Activated CD4-positive, alpha-beta T cell treated with anti-CD3 and anti-CD28 coated beads, Interleukin-2, amount 50 U/mL, for 48 hours (primary cell): ENCODE measurements around the gene E2F1.

Experiments
- DNase-seq, 2 experiments: peaks; one replicate each; pipeline ENCODE4 v3.0.0-alpha.2; 2020

Gene E2F1

DNA sequence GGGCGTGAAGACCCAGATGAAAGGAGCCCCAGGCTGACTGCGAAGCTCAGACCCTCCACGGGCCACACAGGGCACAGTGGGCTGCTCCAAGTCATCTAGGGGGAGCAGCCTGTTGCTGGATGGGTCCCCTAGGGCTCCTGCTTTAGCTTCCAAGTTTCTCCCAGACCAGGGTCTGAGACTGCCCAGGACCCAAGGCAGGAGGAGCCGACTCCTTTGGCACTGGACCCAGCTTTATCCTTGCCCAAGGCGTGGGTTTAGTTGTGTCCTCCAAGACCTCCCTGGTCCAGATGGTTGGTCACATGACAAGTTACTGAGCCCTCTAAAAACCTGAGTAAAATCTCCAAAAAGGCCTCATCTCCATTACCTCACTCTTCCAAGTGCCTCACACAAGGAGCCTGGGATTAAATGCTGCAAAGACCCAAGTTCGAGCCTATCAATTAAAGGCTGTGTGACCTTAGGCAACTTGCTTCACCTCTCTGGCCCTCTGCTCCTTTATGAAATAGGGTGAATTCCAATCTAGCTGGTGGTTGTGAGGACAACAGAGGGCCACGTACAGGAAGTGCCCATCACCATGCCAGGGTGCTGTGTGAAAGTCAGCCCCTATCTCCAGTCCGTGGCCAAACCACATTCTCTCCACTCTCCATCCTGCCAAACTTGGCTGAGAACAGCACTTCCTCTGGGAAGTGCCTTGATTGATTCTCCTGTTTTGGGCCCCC lies 14.5 kb downstream of the E2F1 start:
- DNase-seq, result no peak

DNA sequence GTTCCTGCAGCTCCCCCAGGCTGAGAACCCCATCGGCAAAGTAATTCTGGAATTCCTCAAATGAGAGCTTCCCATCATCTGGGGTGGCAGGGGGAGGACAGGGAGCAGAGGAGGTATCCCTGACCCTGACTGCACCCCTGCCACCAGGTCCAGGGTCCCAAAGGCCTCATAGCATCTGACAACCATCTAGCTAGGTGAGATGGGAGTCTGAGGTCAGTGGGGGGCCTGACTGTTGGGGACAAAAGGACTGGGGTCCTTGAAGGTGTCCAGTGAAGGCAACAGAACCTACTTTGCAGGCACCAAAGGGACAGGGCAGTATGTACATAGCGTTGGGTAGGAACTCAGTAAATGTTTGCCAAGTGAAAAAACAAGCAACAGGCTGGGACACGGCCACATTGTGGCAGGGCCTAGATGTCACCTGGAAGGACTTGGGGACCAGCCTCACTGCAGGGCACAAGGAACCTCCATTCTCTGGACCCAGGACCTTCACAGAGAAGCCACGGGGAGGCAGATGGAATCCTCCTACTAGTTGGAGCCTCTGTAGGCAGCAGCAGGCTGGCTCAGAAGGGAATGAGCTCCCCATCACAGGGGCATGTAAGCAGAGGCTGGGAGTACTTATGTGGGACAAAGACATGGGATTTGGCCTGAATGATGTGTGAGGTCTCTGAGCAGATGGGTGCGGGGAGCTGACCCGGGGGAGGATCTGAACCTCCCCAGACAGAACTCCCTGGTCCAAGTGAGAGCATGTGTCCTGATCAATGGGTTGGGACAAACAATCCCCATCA lies 15.3 kb downstream of the E2F1 start:
- no peak for DNase-seq

DNA sequence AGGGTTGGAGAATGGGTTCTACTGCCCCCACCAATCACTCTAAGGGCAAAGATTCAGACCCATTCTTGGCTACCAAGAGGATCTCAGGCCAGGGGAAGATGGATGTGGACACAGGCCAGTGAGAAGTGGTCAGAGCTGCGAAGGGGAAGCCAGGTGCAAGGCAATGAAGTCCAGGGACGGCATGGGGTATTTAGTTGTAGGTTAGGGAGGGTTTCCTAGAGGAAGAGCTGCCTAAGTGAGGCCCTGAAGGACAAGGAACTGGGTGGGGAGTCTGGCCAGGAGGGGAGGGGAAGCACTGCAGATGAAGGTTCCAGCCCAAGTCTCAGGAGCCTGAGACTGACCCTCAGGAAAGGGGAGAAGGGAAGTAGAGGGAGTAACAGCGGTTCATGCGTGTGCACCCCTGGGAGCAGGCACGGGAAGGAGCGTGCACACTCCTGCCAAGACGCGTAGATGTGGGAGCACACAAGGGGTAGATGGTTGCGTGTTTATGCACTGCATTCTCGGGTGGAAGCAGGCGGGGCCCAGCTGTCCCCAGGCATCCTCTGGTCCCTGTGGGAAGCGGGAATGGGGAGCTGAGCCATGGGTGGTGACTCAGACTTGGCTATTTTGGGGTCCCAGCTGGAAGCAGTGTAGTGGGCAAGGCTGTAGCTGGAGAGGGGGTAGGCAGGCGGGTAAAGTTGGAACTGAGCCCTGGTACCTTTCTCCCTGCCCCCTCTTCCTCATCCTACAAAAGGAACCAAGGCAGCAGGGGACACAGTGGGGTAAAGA lies 16.1 kb downstream of the E2F1 start:
- DNase-seq, result no peak

DNA sequence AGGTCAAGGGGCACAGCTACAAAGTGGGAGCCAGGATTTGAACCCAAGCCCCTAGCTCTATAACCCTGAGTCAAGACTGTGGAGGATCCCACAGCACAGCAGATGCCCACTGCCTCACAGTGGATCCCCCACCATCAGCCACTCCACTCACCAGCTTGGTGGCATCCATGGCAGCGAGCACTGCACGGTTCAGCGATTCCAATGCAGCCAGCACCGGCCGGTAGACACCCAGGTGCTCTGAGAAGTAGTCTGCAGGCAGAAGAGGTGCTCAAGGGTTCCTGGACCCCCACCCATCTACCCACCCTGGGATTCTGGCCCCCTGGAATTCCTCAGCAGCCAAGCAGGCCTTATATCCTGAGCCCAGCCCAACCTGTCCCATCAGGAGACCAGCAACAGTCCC lies 17.0 kb downstream of the E2F1 start:
- no peak for DNase-seq

DNA sequence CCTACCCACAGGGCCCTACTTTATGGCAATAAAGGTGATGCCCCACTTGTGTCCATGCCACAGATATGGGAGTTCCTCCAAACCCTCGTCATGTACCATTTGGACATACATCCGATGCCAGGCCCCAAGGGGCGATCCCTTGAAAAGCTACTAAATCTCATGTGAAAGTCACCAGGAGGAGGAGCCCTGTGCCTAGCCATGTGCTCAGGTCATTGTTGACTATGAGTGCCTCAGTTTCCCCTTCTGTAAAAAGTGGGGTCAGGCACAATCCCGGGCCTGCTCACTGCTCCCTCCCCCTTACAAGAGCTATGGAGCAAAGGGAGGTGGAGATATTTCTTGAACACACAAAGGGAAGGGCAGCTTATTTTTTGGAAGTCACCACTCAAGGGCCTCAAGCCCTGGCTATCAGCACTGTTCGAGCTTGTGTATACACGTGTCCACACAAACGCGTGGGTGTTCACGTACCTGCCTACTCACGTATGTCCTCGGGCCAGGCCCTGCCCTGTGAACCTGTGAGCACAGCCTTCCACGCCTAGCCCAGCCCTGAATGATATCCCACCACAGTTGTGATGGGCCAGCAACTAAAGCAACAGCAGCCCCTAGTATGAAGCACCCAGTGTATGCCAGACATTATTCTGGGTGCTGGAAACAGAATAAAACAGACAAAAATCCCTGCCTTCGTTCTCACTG lies 17.6 kb downstream of the E2F1 start:
- DNase-seq, result no peak

DNA sequence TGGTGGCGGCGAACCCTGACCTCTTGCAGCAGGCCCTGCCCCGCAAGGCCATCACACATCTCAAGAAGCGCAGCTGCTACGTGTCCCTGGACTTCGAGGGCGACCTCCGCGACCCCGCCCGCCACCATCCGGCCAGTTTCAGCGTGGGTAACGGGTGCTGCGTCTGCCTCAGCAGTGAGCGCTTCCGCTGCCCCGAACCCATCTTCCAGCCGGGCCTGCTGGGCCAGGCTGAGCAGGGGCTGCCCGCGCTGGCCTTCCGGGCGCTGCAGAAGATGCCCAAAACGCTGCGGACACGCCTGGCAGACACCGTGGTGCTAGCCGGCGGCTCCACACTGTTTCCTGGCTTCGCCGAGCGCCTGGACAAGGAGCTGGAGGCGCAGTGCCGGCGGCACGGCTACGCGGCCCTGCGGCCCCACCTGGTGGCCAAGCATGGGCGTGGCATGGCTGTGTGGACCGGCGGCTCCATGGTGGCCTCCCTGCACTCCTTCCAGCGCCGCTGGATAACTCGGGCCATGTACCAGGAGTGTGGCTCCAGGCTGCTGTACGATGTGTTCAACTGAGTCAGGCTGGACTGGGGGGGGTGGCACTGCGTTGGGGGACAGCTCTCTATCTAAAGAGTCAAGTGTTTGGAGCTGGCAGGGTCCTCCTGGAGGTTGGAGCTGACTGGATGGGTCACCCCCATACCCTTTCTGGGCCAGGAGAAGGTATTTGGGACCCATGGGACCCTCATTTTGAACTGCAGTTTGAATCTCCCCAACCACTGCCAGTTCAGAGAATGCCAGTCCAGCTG lies 18.3 kb downstream of the E2F1 start:
- DNase-seq, result peak; percentile 80 to 84

DNA sequence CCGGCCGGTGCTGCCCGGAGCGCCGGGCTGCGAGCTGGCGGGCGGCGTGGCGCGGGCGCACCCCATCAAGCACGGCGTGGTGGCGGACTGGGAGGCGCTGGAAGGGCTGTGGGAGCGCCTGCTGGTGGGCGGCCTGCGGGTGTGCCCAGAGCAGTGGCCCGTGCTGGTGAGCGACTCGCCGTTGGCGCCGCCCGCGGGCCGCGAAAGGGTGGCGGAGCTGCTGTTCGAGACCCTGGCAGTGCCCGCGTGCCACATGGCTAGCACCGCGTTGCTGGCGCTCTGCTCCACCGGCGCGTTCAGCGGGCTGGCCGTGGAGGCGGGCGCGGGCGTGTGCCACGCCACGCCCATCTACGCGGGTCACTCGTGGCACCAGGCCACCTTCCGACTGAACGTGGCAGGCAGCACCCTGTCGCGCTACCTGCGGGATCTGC lies 18.9 kb downstream of the E2F1 start:
- peak; percentile 53 to 62 for DNase-seq

DNA sequence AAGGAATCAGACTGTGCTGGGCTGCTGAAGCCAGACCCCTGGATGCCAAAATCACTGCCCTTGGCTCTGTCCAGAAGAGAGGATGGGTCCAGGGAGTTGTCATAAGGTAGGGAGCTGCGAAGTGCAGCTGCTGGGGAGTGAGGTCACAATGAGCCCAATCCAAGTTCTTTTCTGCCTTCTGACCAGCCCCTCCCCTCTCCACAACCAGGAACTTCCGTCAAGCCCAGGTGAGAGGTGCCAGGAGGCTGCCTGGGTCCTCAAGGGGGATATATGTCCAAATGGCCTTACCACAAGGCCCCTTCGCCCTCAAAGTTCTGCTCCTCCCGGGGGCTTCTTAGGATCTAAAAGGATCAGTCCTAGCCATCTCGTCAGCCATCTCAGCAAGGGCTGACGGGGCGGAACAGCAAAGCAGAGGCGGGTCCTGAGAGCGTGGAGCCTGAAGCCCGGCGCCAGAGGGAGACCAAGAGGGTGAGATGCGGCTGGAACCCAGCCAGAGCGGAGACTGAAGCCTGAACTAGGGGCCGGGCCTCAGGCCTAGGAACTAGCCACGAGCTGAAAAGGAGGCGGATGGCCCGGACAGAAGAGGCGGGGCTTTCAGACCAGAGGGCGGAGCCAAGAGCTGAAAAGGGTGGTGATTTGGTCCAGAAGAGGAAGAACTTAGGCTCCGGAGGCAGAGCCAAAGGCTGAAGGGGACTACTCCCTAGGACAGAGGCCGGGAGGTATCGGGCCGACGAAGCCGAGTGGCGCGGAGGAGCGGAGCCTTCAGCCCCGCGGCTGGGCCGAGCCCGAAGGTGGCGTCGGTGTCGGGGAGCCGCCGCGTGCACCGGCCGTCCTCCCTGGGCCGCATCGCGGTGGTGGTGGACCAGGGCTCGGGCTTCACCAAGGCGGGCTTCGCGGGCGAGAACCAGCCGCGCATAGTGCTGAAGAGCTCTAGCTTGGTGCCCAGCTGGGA lies 19.6 kb downstream of the E2F1 start, which contains the start of gene ACTL10:
TSS of gene ACTL10 (plus strand) at position 651 of the 952 bp plus-strand sequence. CDS start 555 bp downstream, outside the sequence.
- DNase-seq, result peak; percentile 94 to 96

DNA sequence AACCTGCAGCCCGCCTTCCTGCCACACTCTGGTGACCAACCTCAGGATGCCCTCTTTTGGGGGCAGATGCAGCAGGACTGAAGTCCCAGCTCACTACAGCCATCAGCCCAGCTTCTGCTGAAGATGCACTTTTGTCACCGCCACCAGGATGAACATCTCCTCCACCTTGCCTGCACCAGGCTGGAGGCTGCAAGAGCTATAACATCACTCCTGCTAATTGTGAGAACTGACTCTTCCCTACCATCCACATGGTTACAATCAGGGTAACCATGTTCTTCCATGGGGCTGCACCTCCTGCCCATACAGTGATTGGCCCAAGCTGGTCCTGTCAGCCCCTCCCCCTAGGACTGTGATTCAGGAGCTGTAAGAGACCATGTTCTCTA lies 21.4 kb downstream of the E2F1 start:
- no peak for DNase-seq

DNA sequence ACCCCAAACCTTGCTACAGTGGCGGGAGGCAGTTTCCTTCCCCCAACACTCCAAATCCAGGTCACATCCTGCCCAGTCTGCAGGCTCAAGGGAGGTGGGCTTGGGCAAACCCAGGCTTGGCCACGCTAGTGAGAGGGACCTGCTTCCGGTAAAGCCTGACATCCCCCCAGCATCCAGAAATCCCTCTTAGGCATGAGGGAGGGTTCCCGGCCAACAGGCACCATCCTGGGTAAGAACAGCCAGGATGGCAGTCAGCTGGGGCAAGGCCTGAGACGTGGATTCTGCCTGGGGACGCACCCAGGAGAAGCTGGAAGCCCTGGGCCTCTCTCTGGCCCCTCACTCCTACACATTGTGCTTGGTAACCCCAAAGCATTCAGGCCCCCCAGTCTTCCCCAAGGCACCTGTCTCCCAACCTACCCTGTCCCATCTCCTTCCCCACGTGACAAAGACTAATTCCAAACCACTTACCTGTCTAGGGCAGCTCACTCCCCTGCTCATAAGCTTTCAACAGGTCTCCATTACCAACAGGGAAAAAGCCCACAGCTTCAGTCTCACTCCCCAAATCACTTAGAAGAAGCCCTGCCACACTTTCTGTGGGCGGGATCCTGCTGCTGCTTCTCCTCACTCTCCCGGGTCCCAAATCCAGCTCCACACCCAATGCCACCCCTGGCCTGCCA lies 22.0 kb downstream of the E2F1 start:
- DNase-seq, result no peak

DNA sequence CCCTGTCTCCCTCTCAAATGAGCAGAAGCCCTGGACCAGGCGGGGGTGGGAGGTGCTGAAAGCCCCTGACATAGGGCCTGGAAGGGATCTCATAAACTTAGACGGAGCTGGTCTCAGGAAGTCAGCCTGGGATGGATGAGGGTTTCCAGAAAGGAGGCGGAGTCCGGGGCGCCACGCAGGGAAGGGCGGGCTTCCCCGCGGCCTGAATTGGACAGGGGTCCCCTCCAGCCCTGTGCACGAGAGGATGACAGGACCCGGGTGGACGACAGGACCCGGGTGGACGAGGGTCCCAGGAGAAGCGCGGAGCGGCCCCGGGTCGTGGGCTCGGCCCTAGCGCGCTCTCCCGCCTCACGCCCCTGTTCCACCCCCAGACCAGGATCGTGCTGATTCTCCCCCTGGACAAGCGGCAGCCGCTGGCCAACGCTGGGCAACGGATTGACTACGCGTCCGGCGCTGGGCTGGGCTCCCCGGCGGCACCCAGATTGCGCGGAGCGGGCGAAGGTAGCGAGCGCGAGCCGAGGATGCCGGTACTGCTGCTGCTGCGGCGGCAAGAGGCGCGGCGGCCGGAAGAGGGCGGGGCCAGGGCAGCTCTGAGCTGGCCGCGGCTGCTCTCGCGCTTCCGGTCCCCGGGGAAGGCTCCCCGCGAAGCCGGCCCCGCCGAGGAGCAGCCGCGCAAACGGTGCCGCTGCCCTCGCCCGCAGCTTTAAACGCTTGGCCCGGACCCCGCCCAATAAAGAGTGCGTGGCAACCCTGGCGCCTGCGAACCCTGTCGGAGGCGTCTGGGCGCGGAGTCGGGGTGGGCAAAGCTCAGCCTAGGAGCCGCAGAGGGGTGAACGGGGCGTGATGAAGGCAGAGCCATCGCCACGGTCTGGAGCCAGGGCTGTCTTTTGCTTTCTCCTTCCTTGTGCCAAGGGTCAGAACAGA lies 22.8 kb downstream of the E2F1 start:
- DNase-seq, result peak; percentile 85 to 87

DNA sequence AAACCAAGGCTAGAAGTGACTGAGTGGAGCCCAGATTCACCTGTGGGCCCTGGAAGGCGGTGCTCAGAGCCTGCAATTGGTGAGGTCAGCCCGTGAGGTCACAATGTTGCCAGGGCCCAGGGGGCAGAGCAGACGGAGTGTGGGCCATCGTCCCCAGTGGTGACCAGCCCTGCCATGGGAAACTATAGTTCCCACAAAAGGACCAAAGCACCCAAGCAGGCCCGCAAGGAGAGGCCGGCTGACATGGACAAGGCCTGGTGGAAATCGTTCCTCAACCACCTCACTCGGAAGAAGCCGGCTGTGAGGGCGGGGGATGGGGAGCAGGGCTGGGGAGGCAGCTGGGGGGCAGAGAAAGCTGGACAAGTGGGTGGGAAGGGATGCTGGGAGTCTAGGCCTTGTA lies 24.0 kb downstream of the E2F1 start, which contains the start of gene C20orf144:
TSS of gene C20orf144 (plus strand) at position 156 of the 400 bp plus-strand sequence. CDS start at position 175, 19 bp downstream.
- no peak for DNase-seq

DNA sequence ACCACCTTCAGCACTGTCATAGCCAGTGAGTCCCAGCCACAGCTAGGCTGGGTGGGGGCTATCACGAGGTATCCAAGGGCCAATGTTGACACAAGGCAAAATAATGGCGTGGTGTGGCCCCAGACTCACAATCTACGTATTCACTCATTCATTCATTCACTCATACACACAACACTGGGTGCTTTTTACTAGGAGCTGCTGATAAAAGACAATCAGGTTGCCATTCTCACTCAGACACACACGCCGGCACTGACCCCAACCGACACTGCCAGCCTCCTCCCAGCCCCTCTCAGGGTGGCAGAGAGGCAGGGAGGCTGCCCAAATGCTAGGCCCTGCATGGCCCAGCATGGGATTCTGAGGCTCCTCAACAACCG lies 25.5 kb downstream of the E2F1 start:
- no peak for DNase-seq

DNA sequence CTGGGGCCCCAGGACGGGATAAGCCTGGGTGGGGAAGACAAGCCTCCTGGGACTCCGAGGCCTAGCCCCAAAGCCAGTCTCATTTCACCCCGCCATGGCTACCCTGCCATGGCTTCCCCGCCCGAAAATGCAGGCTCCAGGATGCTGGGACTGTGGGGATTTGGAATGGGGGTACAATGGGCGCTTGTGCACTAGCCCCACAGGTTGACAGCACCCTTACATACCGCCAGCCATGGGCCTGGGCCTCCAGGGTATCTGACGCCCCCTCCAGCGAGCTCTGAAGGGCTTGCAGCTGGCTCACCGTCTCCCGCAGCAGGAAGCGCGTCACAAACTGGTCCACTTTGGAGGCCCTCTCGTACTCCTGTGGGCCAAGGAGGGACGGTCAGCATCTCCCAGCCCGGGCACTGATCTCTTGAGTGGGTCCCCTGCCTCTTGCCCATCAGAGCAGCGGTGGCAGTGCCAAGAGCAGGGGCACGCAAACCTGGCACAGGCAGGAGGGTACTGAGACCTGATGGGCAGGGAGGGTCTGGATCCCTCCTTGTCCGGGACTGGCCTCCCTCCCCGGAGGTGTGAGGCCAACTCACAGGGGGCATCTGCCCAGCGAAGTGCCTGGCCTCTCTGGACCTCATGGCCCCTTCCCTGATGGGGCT lies 26.0 kb downstream of the E2F1 start:
- DNase-seq, result no peak

DNA sequence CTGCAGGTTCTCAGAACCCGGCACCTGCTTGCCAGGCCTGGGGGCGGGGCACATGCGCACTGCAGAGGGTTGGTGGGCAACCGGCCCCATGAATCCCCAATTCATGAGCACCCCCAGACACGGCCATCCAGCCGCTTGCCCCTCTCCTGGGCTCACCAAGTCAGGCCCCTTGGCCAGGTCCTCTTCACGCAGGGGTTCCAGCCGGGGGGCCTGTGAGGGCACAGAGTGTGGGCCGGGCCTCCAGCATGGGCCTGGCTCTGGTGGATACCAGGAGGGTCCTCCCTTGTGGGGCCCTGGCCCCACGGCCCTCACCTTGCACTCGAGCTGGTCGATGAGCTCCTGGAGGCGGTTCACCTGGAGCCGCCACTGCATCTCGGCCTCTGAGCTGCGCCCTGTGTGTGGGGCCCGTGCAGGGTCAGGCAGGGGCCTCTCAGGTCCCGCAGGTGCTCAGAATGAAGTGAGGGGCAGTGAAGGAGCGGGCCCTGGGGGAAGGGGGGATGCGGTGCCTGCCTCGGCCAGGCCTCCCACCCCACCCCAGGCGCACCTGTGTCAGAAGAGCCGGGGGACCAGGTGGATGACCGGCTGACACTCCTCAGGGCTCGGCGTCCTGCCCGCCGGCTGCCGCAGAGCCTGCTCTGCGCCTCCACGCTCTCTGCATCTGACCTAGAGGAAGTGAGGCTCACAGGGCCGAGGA lies 26.7 kb downstream of the E2F1 start:
- no peak for DNase-seq

DNA sequence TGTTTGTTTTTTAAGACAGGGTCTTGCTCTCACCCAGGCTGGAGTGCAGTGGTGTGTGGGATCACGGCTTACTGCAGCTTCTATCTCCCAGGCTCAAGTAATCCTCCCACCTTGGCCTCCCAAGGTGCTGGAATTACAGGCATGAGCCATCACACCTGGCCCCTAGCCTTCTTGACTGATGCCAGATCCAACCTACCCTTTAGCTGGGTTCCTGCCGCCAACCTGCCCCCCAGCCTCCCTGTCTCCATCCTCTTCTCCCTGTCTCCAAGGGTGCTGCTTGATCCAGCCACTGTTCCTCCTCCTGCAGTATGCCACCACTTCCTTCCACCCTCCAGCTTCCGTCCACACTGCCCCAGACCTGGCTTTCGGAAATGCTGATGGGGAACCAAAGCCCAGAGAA lies 27.3 kb downstream of the E2F1 start:
- DNase-seq, result no peak

DNA sequence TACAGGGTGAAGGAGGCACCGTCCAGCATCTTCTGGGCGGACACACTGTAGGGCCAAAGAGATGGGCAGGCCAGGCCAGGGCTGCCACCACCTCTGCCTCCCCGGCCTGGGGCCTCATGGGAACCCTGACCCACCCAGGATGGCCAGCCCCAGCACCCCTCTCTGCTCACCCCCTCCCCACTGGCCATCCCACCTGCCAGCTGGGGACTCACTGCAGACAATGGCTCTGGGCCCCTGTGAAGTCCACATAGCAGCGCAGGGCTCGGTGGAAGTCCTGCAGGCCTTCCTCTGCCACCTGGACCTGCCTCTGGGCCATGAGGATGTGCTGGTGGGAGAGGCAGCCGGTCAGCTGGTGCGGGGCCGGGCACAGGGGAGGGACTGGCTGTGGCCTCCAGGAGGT lies 27.7 kb downstream of the E2F1 start:
- DNase-seq, result no peak

DNA sequence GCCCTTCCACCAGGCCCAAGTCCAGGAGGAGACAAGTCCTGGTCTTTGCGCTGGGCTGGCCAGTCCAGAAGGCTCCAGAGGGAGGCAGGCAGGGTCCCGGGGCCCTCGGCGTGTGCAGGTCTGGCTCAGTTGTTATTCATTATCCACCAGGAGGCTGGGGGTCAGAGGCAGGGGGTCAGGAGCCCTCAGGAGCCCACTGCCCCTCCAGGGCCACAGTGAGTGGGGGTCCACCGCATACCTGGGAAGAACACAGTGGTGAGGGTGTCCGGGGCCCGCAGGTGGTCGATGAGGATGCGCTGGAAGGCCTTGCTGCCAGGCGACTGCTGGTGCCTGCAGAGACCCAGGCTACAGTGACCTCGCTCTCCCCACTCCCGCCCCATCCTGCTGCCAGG lies 28.5 kb downstream of the E2F1 start:
- no peak for DNase-seq
